ENCODE measurements around the gene MB21D2.
A peak's percentile ranks its signal among the peaks of the same experiment; 100 is the strongest.

Gene MB21D2

DNA sequence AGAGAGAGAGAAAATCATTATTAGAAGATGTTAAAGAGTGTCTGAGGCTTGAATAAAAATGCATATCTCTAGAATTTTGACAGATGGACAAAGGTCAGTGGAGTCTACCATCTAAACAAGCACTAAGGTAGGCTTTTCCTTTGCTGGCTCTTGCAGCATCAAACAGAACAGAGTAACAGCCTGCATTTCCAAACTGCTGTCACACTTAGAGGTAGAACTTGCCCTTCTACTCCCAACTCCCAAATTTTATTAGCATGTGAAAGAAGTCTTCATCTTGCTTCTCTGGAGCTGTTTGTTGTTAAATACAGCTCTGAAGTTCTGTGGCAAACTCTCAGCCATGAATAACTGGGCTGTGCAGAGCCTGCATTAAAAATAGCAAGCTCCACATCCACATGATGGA is 4.1 kb upstream of the MB21D2 start:
- DNase-seq: no peak

DNA sequence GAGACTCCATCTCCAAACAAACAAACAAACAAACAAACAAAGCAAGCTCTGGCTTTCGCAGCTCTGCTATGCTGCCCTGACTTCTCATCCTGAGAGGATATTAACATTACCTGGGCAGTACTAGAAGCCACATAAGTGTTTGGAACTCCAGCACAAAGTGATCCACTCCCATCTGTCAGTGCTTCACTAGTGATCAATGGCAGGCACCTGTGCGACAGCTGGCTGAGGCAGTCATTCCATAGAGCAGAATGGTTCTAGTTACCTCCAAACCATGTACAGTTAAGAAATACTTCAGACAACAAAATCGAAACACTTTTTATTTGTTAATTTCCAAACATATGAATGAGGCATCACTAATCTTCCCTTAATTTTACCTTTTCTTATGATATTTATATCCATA is 2.8 kb upstream of the MB21D2 start:
- no peak for DNase-seq

DNA sequence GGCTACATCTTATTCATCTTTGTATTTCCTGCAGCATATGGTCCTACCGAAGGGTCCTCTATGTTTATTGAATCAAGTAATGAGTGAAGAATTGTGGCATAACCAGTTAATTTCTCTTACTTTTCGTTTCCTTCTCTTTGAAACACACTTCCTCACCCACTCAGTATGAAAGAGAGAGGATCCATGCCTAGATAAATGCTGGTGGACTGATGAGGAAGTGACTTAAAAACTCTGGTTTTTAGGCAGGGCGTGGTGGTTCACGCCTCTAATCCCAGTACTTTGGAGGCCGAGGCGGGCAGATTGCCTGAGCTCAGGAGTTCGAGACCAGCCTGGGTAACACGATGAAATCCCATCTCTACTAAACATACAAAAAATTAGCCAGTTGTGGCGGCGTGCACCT is 2.2 kb upstream of the MB21D2 start:
- no peak for DNase-seq

DNA sequence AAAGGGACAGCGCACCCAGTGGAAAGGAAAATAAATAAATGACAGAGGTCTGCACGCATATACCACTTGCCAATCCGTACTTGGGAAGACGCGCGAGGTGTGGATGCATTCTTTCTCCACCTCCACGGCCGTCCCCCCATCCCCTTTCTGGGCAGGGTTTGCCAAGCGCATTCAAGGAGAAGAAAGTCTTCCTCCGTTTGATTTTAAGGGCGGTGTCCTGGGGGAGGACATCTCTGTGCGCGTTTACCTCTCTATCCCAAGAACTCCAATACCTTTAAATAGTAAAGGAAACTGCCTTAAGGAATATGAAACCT is 576 bp upstream of the MB21D2 start:
- no peak for DNase-seq

- DNase-seq: no peak
Observed at GRCh38 chr3:192917028-192917403, 640 bp downstream of the MB21D2 start.

GRCh38 chr3:192916371-192917027 is 1.2 kb downstream of the MB21D2 start:
- DNase-seq: no peak

- no peak for DNase-seq
Observed at GRCh38 chr3:192915722-192916121, 1.9 kb downstream of the MB21D2 start.

GRCh38 chr3:192915304-192915703 is 2.4 kb downstream of the MB21D2 start:
- no peak for DNase-seq

DNA sequence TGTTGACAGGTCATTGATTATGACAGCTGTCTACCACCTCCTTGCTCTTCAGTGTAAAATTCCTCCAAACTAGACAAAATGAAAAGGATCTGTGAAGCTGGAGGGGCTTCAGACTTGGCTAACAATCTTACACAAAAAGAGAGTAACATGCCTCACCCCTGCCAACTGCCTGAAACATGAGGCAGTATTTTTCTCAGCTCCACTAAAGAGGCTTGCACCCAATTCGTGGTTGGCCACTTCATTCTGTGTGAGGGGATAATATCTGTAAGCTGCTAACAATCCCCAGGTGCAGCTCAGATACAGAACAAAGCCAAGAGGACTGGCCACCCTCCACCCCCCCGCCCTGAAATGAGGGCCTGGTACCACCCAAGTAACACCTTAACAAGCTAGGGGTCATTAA is 2.8 kb downstream of the MB21D2 start:
- DNase-seq: no peak

- DNase-seq: no peak
Observed at GRCh38 chr3:192913540-192913939, 4.1 kb downstream of the MB21D2 start.

DNA sequence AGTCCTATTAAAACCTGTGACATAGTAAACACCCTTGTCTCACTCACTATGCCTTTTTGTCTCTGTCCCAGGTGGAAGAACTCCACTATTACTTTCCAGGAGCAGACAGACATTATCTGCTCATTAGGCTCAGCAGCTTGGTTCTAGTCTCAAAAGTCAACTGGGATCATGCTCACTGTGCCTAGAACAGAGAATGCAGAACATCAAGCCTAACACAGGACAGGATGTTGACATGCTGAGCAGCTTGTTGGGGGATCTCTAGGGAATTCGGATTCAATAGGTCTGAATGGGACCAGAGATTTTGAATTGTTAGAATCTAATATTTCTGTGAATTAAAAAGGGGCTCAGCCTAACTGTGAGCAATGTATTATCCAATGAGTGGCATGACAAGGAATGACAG is 6.4 kb downstream of the MB21D2 start:
- DNase-seq: no peak

DNA sequence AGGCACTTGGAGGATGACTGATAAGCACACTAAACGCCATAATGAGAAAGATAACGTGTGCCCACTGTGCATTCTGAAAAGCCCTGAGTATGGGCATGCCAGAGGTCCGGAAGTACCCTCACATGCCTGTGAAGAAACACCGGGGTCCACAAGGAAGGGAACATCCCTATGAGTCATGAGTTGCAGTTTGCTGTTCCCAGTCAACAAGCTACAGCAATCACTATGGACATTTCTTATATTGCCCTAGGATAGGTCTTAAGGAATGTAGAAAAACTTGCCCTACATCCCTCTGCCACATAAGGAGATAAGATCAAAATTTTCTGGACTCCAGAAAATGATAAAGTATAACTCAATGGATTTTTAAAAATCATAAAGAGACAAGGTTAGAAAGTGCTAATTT is 9.9 kb downstream of the MB21D2 start:
- no peak for DNase-seq

GRCh38 chr3:192906940-192907339 is 10.7 kb downstream of the MB21D2 start:
- DNase-seq: no peak

GRCh38 chr3:192905980-192906678 is 11.5 kb downstream of the MB21D2 start:
- no peak for DNase-seq

DNA sequence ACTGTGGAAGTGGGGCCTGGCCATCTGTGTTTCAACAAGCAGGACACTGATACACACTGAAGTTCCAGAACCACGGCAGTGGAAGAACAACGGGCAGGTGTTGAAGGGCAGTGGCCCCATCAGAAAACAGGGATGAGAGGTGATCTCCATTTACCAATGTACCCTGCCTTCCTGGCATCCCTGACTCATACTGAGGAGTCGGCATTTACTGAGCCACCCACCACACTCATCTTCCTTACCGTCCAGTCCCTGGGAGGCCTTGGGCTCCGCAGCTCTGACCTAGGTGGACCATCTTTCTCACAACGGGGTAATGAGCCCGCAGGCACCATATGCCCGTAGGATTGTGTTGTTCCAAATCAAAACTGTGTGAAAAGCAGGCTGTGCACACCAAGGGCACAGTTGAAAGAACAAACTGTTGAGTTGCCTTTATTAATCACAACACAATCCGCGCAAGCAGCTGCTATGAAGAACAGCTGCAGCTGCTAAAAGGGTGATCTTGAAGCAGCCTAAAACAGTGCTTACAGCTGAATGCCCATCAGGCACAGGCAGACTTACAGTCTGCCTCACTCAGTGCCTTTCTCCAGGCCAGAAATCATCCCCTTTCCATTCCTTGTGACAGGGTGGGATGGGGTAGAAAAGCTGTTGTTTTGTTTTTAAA is 12.9 kb downstream of the MB21D2 start:
- no peak for DNase-seq

DNA sequence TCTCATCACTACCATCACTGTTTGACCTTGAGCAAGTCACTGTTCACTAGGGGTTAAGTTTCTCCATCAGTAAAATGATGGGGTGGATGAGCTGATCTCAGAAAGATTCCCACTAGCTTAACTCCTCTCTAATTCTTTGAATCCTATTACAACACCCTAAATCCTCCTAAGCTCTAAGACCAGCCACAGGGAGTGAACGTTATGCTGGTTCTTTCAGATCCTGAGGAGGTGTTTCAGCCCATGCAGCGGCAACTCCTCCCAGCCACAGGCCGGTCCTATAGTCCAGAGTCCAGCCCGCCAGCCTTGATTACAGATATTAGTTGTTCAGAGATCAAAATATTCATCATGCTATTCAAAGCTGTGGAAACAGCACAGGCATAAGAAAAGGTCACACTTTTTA is 15.1 kb downstream of the MB21D2 start:
- DNase-seq: no peak

- no peak for DNase-seq
Observed at GRCh38 chr3:192901435-192901834, 16.2 kb downstream of the MB21D2 start.

DNA sequence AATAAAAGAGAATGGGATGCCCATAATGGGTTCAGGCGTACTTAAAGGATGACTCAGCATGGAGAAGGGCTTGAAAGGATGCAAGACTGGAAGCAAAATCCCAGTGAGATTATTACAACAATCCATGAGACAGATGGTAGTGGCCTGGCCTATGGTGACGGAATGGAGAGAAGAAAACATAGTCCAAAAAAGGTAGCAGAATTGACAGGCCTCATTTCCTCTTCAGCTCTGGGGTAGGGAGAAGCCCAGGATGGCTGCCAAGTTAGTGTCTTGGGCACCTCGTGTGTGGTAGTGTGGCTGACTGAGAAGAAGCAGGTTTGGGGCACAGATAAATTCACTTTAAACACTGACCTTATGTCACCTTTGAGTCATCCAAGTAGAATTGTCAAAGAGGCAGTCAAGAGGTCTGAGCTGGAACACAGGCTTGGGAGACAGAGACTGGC is 18.1 kb downstream of the MB21D2 start:
- no peak for DNase-seq

GRCh38 chr3:192897005-192897404 is 20.7 kb downstream of the MB21D2 start:
- no peak for DNase-seq

- DNase-seq: no peak
Observed at GRCh38 chr3:192896208-192896607, 21.4 kb downstream of the MB21D2 start.

GRCh38 chr3:192894676-192895075 is 23.0 kb downstream of the MB21D2 start:
- DNase-seq: no peak

DNA sequence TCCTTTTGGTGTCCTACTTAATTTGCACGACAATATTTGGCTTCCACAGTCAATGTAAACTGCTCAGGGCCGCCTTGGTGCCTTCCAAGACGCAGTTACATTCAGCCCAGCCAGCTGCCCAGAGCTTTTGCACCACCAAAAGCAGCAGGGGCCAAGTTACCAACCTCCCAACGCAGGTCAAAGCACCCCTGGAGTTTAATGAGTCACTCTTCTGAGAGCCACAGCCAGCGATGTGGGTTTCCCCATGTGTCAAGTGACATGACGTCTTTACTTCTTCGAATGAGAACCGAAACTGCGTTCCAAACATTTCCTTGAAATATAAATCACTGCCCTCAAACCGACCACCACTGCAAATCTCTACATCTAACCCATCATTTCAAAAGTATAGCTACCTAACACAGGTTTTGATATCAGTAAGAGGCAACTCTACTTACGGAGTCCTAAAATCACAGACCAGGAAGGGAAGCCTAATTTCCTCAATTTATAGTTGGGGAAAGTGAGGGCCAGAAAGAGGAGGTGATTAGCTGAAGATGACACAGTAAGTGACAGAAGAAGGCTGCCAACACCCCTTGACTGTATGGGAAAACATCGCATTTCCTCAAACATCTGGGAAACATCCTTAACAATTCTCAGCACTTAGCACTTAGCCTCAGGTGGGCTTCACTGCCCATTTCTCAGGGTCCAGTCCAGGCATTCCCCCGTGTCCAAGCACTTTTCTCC is 24.5 kb downstream of the MB21D2 start:
- DNase-seq: peak; percentile 81

GRCh38 chr3:192890347-192891335 is 27.0 kb downstream of the MB21D2 start:
- no peak for DNase-seq

Data from stimulated activated CD4-positive, alpha-beta T cell treated with anti-CD3 and anti-CD28 coated beads, Interleukin-1b, Interleukin-23, amount 100 ng/mL, for 48 hours (primary cell).